Adrenal gland (tissue), 12 donors: ENCODE data around the gene KLRF2. TPM values are rescaled to one million over a fixed set of nuclear protein-coding genes. Genes with fewer than 3 reads are reported as not detected.

Source experiments
- DNase-seq, 7 donors: peaks; one replicate each; pipeline ENCODE4 v3.0.0-alpha.2; 2019 to 2020
- H3K27ac ChIP-seq, 5 donors: fragments of 200-600 bp; sonication (generic) in 4 of 5; 1 replicate in 3 of 5; 2 replicates in 2 of 5; pipeline versions ENCODE4 v1.5.1 to v1.8.0; 2016 to 2020; ENCODE audit warnings: mild to moderate bottlenecking in 1 of 5
- H3K27me3 ChIP-seq: fragments of 200-600 bp; 2 replicates; pipeline ENCODE4 v1.8.0; 2021
- H3K36me3 ChIP-seq, 2 donors: fragments of 200-600 bp; replicated peaks in 1 of 2; 1 replicate in 1 of 2; 2 replicates in 1 of 2; pipeline versions ENCODE4 v1.5.1 to v1.8.0; 2018 to 2022
- H3K4me1 ChIP-seq, 2 donors: fragments of 200-600 bp; replicated peaks in 1 of 2; 1 replicate in 1 of 2; 2 replicates in 1 of 2; pipeline versions ENCODE4 v1.5.1 to v1.8.0; 2018 to 2021
- H3K4me3 ChIP-seq, 4 donors: fragments of 200-600 bp; sonication (generic) in 3 of 4; one replicate each; pipeline ENCODE4 v1.5.1; 2016 to 2018
- H3K9me3 ChIP-seq, 3 donors: fragments of 200-600 bp; sonication (generic) in 1 of 3; replicated peaks in 1 of 3; 1 replicate in 2 of 3; 2 replicates in 1 of 3; pipeline versions ENCODE4 v1.5.1 to v1.8.0; 2016 to 2021
- CTCF ChIP-seq, 6 experiments: fragments of 450-650 bp in 4 of 6; fragments of 200-600 bp in 2 of 6; sonication (generic) in 1 of 6; IDR thresholded peaks; 1 replicate in 5 of 6; 2 replicates in 1 of 6; pipeline versions ENCODE4 v1.5.1 to v1.8.0; 2016 to 2021; ENCODE audit warnings: antibody characterized with exemption in 6 of 6, mild to moderate bottlenecking in 2 of 6, moderate library complexity in 1 of 6
- POLR2A ChIP-seq, 2 donors: fragments of 450-650 bp; IDR thresholded peaks; one replicate each; pipeline ENCODE4 v1.6.1; 2017; ENCODE audit warnings: antibody characterized with exemption in 2 of 2, mild to moderate bottlenecking in 2 of 2, moderate library complexity in 1 of 2
- WGBS, 4 donors: extraction: QIAGEN DNeasy Blood & Tissue Kit in 2 of 4; methylation state at CpG; one replicate each; pipeline versions ENCODE4 v1.1.5 to v1.1.7; 2013 to 2017; 5-methylcytosine and 5-hydroxymethylcytosine counted together
- intact Hi-C, 2 donors: fragments of 100-400 bp; cut with DNase I; formaldehyde crosslinking; loops; one replicate each; pipeline versions ENCODE4 v1.14.1 to v1.15.0; 2022 to 2023
- polyA plus RNA-seq, 3 donors: library from polyadenylated mRNA; stranded (reverse); fragments of 200-250 nt in 2 of 3; fragments of 350-450 nt in 1 of 3; fragmentation: Illumina TruSeq in 1 of 3; extraction: RNeasy Lipid Tissue Mini Kit (QIAGEN cat#74804) in 1 of 3; gene quantifications; one replicate each; pipeline ENCODE4 v1.2.3, GENCODE V29; 2013 to 2014
- total RNA-seq, 9 donors: library from RNA; depleted of rRNA in 4 of 9; stranded (reverse); fragments of >200 nt in 4 of 9; fragments of 120-200 nt in 1 of 9; fragmentation: NEBNext Ultra II Directional in 1 of 9; extraction: Animal tissue kit (Norgen Biotek cat#: 25700) in 1 of 9; gene quantifications; one replicate each; pipeline versions ENCODE4 v1.1.0 to v1.2.4, GENCODE V29; 2013 to 2023
- donor health status: healthy with polysubstance abuse.
- donor health status: Bipolar disorder and iron deficiency.
- donor health status: DM: yes; HTN: yes; CAD: no.
- donor health status: DM: no; HTN: no; CAD: no.
- donor health status: DM: no; HTN: no; CAD: no.
- donor health status: DM: yes; HTN: yes; CAD: no.

Gene KLRF2
- total and polyA plus RNA-seq, 12 donors = not detected

- H3K36me3 ChIP-seq = no peaks in the 10 kb centered on the region
- no peak overlapping the region for H3K4me3 ChIP-seq
- 67 to 75% (median 69%) methylated on average over 10 of the region's 10 CpGs for WGBS, 4 donors
- no peak overlapping the region for H3K27ac ChIP-seq
- intact Hi-C loops = no loop called here
- H3K9me3 ChIP-seq = no peaks in the 10 kb centered on the region
- no peaks in the 10 kb centered on the region for H3K4me1 ChIP-seq
- H3K27me3 ChIP-seq = no peaks in the 10 kb centered on the region
- no peak for TF ChIP-seq POLR2A (IDR thresholded peaks at IDR 0.05)
- TF ChIP-seq CTCF (IDR thresholded peaks at IDR 0.05) = no peak
- no peak for DNase-seq
Measured at GRCh38 chr12:9936591-9936990, 55.3 kb downstream of the KLRF2 start.

GRCh38 chr12:9940375-9940774 is 59.1 kb downstream of the KLRF2 start:
- Histone ChIP-seq H3K27ac (no peak overlapping the region), H3K36me3 (no peaks in the 10 kb centered on the region), H3K4me3 (no peak overlapping the region), H3K9me3 (no peaks in the 10 kb centered on the region), H3K27me3 (no peaks in the 10 kb centered on the region), H3K4me1 (no peaks in the 10 kb centered on the region)
- intact Hi-C loops = no loop called here
- no peak for TF ChIP-seq POLR2A (IDR thresholded peaks at IDR 0.05)
- TF ChIP-seq CTCF (IDR thresholded peaks at IDR 0.05) = peak in 1 of 6 experiments; percentile 15
- 18 to 29% (median 23%) methylated on average over 2 of the region's 2 CpGs for whole genome bisulfite sequencing, 4 donors
- DNase-seq = no peak

GRCh38 chr12:9941838-9942237 is 60.5 kb downstream of the KLRF2 start:
- DNase-seq = no peak
- Histone ChIP-seq H3K9me3 (no peaks in the 10 kb centered on the region), H3K4me3 (no peak overlapping the region), H3K27me3 (no peaks in the 10 kb centered on the region), H3K27ac (no peak overlapping the region), H3K4me1 (no peaks in the 10 kb centered on the region), H3K36me3 (no peaks in the 10 kb centered on the region)
- 73 to 85% (median 77%) methylated on average over 1 of the region's 1 CpG for WGBS, 4 donors
- TF ChIP-seq POLR2A (IDR thresholded peaks at IDR 0.05) = no peak
- TF ChIP-seq CTCF (IDR thresholded peaks at IDR 0.05) = no peak
- intact Hi-C loops = no loop called here

GRCh38 chr12:9943240-9943639 is 62.0 kb downstream of the KLRF2 start:
- H3K4me3 ChIP-seq = no peak overlapping the region
- WGBS, 4 donors = 49 to 82% (median 54%) methylated on average over 12 to 19 of the region's 19 CpGs
- peak in 1 of 7 donors; percentile 14 for DNase-seq
- no peak for TF ChIP-seq POLR2A (IDR thresholded peaks at IDR 0.05)
- TF ChIP-seq CTCF (IDR thresholded peaks at IDR 0.05) = no peak
- H3K9me3 ChIP-seq = no peaks in the 10 kb centered on the region
- H3K27me3 ChIP-seq = no peaks in the 10 kb centered on the region
- H3K4me1 ChIP-seq = no peaks in the 10 kb centered on the region
- intact Hi-C loops = no loop called here
- H3K27ac ChIP-seq = no peak overlapping the region
- no peaks in the 10 kb centered on the region for H3K36me3 ChIP-seq
